Sigmoid colon (tissue), 4 donors: ENCODE data around the gene SSBP3.

Experiments used
- EP300 ChIP-seq, 4 donors: sonication (generic); formaldehyde crosslinking; IDR thresholded peaks; one replicate each; pipeline ENCODE4 v1.6.1; 2017; ENCODE audit warnings: antibody characterized with exemption in 4 of 4
- POLR2A ChIP-seq, 2 donors: fragments of 450-650 bp; IDR thresholded peaks; one replicate each; pipeline ENCODE4 v1.6.1; 2016; ENCODE audit warnings: antibody characterized with exemption in 2 of 2, mild to moderate bottlenecking in 2 of 2, moderate library complexity in 2 of 2
- POLR2AphosphoS5 ChIP-seq, 4 donors: sonication (generic); formaldehyde crosslinking; IDR thresholded peaks; one replicate each; pipeline ENCODE4 v1.6.1; 2017; ENCODE audit warnings: antibody characterized with exemption in 4 of 4
- TF ChIP-seq, protein P1 (sequence below), 4 experiments: fragments of 450-650 bp in 3 of 4; fragments of 200-600 bp in 1 of 4; IDR thresholded peaks; one replicate each; pipeline ENCODE4 v1.5.1; 2016 to 2019; ENCODE audit warnings: antibody characterized with exemption in 4 of 4, mild to moderate bottlenecking in 3 of 4, moderate library complexity in 2 of 4

DNA sequence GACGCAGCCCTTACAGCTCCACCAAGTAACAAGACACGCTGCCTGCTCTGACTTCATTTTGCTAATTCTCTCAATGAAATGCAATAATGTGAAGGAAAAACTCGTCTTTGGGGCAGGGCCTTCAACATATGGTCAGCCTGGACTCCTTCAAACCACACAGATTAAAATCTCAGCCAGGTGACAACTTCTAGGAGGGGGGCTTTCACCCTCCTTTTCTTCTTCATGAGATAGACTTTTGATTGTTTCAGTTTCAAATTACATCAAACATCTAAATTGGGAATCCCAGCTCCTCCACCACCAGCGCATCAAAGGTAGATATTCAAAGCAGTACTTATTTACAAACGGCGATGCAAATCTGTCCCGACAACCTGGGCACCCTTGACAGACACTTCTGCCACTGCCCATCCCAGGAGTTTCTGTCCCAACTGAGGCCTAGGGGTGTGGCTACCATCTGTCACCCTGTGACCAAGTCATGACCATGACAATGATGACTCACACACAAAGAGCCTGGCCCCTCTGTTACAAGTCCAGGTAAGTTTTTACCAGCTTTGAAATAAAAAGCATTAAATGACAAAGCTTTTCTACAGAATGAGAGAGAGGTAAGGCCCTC is 29.7 kb downstream of the SSBP3 start:
- TF ChIP-seq, protein P1, sequence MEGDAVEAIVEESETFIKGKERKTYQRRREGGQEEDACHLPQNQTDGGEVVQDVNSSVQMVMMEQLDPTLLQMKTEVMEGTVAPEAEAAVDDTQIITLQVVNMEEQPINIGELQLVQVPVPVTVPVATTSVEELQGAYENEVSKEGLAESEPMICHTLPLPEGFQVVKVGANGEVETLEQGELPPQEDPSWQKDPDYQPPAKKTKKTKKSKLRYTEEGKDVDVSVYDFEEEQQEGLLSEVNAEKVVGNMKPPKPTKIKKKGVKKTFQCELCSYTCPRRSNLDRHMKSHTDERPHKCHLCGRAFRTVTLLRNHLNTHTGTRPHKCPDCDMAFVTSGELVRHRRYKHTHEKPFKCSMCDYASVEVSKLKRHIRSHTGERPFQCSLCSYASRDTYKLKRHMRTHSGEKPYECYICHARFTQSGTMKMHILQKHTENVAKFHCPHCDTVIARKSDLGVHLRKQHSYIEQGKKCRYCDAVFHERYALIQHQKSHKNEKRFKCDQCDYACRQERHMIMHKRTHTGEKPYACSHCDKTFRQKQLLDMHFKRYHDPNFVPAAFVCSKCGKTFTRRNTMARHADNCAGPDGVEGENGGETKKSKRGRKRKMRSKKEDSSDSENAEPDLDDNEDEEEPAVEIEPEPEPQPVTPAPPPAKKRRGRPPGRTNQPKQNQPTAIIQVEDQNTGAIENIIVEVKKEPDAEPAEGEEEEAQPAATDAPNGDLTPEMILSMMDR (IDR thresholded peaks at IDR 0.05), result no peak
- TF ChIP-seq EP300 (IDR thresholded peaks at IDR 0.05) (no peak), POLR2AphosphoS5 (IDR thresholded peaks at IDR 0.05) (no peak), POLR2A (IDR thresholded peaks at IDR 0.05) (no peak)
